HG03095 (cell line): ENCODE measurements around the gene CACNG4.

Experiments used
- ATAC-seq: cut with Tn5 transposase; IDR thresholded peaks from one replicate; pipeline ENCODE4 v1.9.1; 2021; ENCODE audit warnings: moderate library complexity; ENCODE audit not compliant: unreplicated experiment

Gene CACNG4

DNA sequence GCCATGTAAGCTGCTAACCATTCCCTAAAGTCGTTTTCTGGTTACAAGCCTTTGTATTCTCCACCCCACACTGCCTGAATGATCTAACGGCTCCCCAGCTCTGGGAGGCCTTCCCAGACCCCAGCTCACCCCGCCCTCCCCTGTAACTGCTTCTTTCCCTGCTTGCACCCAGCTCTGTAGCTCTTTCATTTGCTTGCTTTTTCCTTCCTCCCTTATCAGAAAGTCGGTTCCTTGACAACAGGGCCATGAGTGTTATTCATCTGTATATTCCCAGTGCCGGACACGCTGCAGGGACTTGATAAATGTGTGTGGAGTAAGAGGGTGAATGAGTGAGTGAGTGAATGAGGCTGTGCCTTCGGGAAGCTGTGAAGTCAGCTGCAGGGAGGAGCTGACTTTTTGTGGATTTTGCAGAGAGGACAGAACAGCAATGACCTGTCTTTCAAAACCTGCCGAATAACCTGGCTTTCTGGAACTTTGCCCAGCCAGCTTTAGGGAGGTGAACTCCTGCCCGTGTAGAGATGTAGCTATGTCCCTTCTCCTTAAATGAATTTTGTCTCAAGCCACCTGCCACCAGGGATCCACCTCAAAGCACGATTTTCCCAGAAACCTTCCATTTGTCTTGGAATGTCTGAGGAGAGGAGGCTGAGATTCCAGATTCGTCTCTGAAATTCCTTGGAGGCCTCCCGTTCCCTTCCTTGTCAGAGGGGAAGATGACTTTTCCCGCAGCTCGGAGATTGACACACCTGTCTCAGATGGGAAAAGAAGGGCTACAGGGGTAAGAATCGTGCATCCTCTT is 20.0 kb upstream of the CACNG4 start:
- ATAC-seq = no peak

GRCh38 chr17:66945147-66945835 is 19.2 kb upstream of the CACNG4 start:
- no peak for ATAC-seq

GRCh38 chr17:66946251-66946650 is 18.3 kb upstream of the CACNG4 start:
- ATAC-seq = no peak

DNA sequence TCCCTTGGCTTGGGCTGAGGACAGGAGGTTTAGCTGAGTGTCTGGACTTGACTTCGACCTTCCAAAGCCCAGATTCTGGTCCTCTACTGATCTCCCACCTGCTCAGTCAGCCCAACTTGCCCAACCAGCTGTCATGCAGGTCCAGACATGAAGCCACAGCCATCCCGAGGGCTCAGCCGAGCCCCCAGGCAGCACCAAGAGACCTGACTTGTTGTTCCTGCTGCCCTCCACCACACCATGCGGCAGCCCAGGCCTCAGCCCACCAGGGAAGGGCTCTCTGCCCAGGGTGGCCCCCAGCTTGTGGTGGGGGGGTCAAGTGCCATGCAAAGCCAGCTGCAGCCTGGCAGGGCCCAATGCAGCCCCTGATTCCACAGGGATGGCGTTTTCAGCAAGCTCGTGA is 17.2 kb upstream of the CACNG4 start:
- ATAC-seq = no peak

DNA sequence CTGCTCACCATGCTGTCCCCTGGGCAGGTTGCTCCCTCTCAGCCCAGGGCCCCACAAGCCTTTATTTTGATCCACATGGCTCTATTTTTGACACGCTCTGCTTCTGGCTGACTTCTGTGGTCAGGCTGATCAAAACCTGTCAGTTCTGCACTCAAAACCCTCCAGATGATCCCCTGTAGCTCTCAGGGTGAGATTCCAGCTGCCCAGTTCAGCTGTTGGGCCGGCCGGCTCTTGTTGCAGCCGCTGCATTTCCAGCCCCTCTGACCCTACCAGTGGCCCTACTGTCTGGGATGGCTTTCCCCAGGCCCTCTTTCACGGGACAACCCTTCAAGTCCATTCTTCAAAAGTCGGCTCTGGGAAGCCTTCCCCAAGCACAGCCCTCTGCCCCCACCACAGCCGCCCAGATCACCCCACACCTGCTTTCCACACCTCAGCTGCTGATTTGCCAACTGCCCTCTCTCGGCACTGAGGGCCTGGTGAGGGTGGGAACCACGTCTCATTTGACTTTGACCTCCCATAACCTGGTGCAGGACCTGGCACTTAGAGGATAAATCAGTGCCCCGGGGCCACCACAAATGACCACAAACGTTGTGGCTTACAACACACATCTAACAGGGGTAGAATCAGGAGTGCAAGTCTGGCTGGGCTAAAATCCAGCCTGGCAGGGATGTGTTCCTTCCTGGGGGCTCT is 16.3 kb upstream of the CACNG4 start:
- no peak for ATAC-seq

DNA sequence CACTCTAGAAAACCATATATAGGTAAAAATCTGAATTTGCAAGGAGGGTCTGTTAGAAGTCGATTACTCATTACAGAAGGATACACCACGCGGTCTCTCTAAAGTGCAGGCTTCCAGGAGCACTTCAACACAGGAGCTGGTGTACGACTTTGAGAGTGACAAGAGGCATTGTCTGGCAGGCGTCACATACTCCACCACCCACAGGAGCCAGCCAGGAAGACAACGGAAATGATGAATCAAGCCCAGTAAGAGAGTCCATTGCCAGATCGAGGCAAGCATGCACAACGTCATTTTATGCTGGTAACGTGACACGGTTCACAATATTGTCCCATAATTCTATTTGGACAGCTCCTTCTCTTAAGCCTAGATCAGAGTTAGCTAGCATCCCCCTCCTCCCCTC is 15.0 kb upstream of the CACNG4 start:
- no peak for ATAC-seq

- no peak for ATAC-seq
Measured at GRCh38 chr17:66950325-66950724, 14.2 kb upstream of the CACNG4 start.

GRCh38 chr17:66950886-66951604 is 13.5 kb upstream of the CACNG4 start:
- ATAC-seq = no peak

- ATAC-seq = no peak
Measured at GRCh38 chr17:66951605-66951953, 12.9 kb upstream of the CACNG4 start.

GRCh38 chr17:66952031-66952524 is 12.4 kb upstream of the CACNG4 start:
- no peak for ATAC-seq

GRCh38 chr17:66952681-66953629 is 11.6 kb upstream of the CACNG4 start:
- no peak for ATAC-seq

DNA sequence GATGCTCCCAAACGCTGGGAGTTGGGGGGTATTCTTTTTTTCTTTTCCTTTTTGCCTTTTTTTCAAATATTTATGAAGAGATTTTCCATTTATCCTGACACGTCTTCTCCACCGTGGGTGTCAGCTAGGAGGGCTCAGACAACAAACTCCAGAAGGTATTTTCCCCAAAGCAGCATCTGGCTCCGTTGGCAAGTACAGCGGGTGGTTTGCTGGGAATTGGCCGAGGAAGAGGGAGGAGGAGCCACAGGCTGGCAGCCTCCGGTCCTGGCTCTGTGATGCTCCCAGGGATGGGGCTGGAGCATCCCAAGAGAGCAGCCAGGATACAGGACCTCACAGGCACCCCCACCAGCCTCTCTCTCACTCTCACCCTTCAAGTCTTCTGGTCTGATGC is 10.9 kb upstream of the CACNG4 start:
- ATAC-seq = no peak

DNA sequence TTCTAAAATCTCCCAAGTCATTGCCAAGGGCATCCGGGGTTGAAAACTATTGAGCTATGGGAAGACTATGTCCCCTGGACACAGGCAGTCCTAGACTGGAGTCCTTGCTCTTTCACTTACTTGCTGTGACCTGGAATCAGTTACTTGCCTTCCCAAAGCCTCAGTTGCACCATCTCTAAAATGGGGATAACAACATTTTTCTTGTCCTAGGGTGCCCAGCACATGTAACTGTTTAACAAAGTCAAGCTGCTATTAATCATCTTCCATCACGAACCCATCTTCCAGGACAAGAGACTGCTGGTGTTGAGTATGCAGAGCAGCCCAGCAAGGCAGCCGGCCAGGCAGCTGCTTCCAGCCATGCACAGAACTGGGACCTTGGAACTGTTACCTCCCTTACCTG is 9.9 kb upstream of the CACNG4 start:
- no peak for ATAC-seq

- ATAC-seq = no peak
Measured at GRCh38 chr17:66955821-66956220, 8.7 kb upstream of the CACNG4 start.

- no peak for ATAC-seq
Measured at GRCh38 chr17:66956941-66957340, 7.6 kb upstream of the CACNG4 start.

- no peak for ATAC-seq
Measured at GRCh38 chr17:66957343-66957742, 7.2 kb upstream of the CACNG4 start.

DNA sequence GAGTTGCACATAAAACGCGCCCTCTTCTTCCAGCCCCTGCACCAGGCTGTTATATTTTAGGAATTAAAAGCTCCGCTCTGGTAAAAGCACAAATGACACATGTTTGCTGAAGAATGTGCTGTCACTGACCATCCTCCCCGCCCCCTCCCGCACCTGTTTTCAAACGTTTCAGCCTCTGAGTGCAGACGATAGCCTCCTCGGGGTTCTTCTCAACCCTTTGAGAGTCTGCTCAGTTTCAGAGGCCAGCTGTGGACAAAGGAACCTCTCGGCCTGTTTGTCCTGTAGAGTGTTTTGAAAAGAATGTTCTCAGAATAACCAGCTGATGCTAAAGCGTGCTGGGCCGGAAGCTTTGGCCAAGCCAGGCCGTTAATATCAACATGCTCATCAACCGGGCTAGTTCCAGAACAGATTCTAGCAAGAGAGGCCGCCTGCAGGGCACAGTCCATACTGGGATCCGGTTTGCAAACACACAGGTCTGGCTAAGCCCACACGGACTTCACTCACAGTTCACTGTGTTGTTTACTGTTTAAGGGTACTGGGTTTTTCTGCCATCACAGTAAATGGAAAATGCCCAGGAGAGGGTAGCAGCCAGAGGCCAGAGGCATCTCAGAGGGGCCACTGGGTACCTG is 6.4 kb upstream of the CACNG4 start:
- ATAC-seq = no peak

DNA sequence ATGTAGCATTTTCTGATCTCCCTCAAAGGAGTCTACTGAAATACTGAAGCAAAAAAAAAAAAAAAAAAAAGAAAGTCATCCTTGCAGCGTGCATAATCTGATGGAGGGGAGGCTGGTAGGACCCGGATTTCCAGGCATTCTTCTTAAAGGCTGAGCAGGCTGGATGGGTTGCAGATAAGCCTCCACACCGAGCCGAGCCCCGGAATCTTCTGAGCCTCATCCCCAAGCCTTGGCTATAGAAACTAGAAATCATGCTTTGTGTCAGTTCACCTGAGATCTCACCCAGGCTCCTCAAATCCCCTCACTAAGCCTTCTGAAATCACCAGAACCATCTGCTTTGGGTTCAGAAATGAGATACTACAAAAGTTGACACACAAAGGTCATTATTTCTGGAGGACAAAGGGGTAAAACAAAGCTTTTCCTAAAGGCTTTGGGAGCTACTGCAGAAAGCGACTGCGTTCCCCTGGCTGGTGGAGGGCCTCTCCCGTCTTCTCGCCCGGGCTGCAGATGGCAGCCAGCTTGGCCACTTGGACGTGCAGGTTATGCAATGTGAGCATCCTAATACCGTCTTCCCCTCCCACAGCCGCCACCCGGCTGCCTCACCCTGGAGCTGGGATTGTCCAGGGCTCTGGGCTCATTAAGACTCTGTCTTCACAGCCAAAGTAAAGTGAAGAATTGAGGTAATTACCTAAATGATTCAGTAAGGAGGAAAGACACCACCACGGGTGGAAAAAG is 4.7 kb upstream of the CACNG4 start:
- ATAC-seq = no peak

DNA sequence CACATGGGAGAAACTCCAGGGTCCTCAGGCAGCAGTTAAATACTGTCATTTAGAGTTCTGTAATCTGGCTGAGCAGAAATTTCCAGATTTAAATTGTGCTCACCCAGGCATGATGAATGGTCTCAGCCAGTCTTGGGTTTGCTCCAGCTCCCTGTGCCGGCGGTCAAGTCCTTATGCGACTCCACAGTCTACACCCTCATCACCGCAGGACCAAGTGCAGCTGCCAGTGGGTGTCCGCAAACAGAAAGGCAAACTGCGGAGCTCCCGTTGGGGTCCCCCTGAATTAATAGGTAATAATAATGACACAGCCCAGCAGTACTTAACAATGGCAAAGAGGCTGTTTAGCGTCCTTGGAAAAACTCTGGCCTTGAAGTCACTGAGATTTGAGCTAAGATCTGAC is 3.9 kb upstream of the CACNG4 start:
- ATAC-seq = no peak
